ENCODE results near the gene RASGRP2. TPM values are rescaled to one million over a fixed set of nuclear protein-coding genes. Genes with fewer than 3 reads are reported as not detected.
A peak's percentile ranks its signal among the peaks of the same experiment; 100 is the strongest.

Gene RASGRP2
- total and polyA plus RNA-seq, 2 of the 8 experiments (the other 6 are each of a cell fraction or from before 2014, with no cell fraction given): 40.6 to 45.7 TPM

DNA sequence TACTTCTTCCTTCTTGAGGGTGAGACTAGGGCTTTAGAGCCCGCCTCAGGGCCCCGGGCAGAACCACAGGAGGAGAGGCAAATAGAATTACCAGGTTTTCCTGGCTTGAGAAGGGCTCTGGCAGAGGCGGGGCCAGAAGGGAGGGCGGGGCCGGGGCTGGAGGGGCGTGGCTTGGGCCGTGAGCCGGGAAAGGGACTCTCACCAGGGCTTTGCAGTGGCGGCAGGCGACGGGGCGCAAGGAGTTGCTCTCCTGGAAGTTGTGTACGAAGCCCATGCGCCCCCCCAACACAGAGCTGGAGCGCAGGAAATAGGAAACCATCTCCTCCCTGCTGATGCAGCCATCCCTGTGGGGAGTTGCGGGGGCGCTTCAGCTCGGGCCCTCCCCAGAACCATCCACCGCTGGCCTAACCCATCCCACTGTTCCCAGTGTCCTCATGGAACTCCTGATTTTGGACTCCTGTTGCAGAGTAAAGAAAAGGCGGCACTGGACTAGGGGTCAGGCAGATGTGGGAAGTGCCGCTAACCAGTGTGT is 14.0 kb downstream of the RASGRP2 start:
- H3K9me3 ChIP-seq (ENCODE audit: insufficient read depth in 2 of 2, low read depth in 1 of 2, low read length in 1 of 2): no peaks in the 10 kb centered on the region
- 0 out of 2 replicates have a peak overlapping the region, but pooled peaks have one; percentile 86 for H4K8ac ChIP-seq (ENCODE audit: extremely low read depth, insufficient read depth, low read length)
- no peak overlapping the region for H3K27ac ChIP-seq (ENCODE audit: low read depth, low read length)
- H2BK120ac ChIP-seq (replicated peaks; ENCODE audit: low read depth, low read length): no peak overlapping the region
- H4K20me1 ChIP-seq (replicated peaks in 1 of 2; ENCODE audit: control insufficient read depth in 1 of 2, insufficient read depth in 2 of 2, low read length in 2 of 2): no peaks in the 10 kb centered on the region
- peak in 1 of 2 experiments; percentile 91 for DNase-seq (ENCODE audit: low read depth in 1 of 2, low spot score in 2 of 2)
- peak; percentile 28 for FAIRE-seq
- H3K4me3 ChIP-seq (ENCODE audit: extremely low read depth in 1 of 4, insufficient read depth in 2 of 4, low read depth in 3 of 4, low read length in 4 of 4): peak overlapping the region; percentile 16 to 43 (median 29); a peak in 5 of 8 replicates
- H3K27me3 ChIP-seq (replicated peaks in 1 of 4; ENCODE audit: control insufficient read depth in 3 of 4, extremely low read depth in 1 of 4, insufficient read depth in 3 of 4, low read length in 3 of 4): no peaks in the 10 kb centered on the region; a peak in 2 of 7 replicates
- no peaks in the 10 kb centered on the region; the same call in 1 of the 2 replicates for H3K23me2 ChIP-seq (ENCODE audit: low read depth, low read length)
- peak overlapping the region; percentile 40; the same call in 1 of the 2 replicates for H2BK5ac ChIP-seq (ENCODE audit: low read depth, low read length)
- H2BK12ac ChIP-seq (ENCODE audit: low read depth, low read length): peak overlapping the region; percentile 46; the same call in 1 of the 2 replicates
- H3K36me3 ChIP-seq (ENCODE audit: control insufficient read depth in 2 of 4, insufficient read depth in 4 of 4, low read length in 3 of 4): 0 out of 8 replicates have a peak, but pooled peaks cover 0 to 2% (median 0%) of the 10 kb centered on the region in 4 experiments
- peak overlapping the region; percentile 4 for H3K4ac ChIP-seq (replicated peaks; ENCODE audit: insufficient read length, low read depth, low read length)
- H3K4me2 ChIP-seq (ENCODE audit: insufficient read depth in 1 of 2, low read depth in 2 of 2, low read length in 2 of 2): peak overlapping the region; percentile 56 to 74
- H2AFZ ChIP-seq (ENCODE audit: low read length): peak overlapping the region; percentile 91; the same call in 1 of the 2 replicates
- peak overlapping the region; percentile 90; the same call in 1 of the 2 replicates for H2BK15ac ChIP-seq (ENCODE audit: low read length)
- H3K14ac ChIP-seq (ENCODE audit: insufficient read length): no peak overlapping the region
- no peak overlapping the region for H3K56ac ChIP-seq (replicated peaks; ENCODE audit: insufficient read length, low read depth, low read length)
- H3K18ac ChIP-seq (ENCODE audit: extremely low read depth, low read length): peak overlapping the region; percentile 62
- CTCF ChIA-PET (ENCODE audit: partially characterized antibody): interaction anchor here (1.3 to 1.7 kb wide), 2 partner anchors 9 to 11 kb away, joined by 3 to 5 read pairs; no protein-coding TSS in a partner anchor
- H3K9ac ChIP-seq (replicated peaks in 1 of 4; ENCODE audit: extremely low read depth in 1 of 4, low read depth in 3 of 4, low read length in 3 of 4): no peak overlapping the region; a peak in 3 of 7 replicates
- H3K79me2 ChIP-seq (ENCODE audit: control insufficient read depth in 1 of 2, insufficient read depth in 2 of 2, low read length in 2 of 2): no peaks in the 10 kb centered on the region
- no peak overlapping the region for H3K23ac ChIP-seq (ENCODE audit: insufficient read length)
- H3K4me1 ChIP-seq (replicated peaks in 1 of 4; ENCODE audit: control insufficient read depth in 3 of 4, insufficient read depth in 4 of 4, low read length in 3 of 4): peaks cover 4 to 32% (median 20%) of the 10 kb centered on the region in 4 experiments
- 23% methylated on average over 15 of the region's 21 CpGs; no CpG with 5 or more reads in 1 of the 2 experiments for WGBS, 2 experiments (ENCODE audit: extremely low coverage in 1 of 2, insufficient coverage in 1 of 2, insufficient read length in 1 of 2, insufficient replicate concordance in 2 of 2, low coverage in 1 of 2, low lambda C conversion rate in 2 of 2, missing lambda C conversion rate in 1 of 2)
- H2AK5ac ChIP-seq (ENCODE audit: low read depth, low read length): no peak overlapping the region
- POLR2A ChIA-PET (ENCODE audit: partially characterized antibody): interaction anchor here (0.9 to 42.9 kb wide), 4 partner anchors 10 to 36 kb away, joined by 4 to 1087 read pairs (median 12); partner anchors contain the start of genes PYGM and SF1
- H3K79me1 ChIP-seq (ENCODE audit: low read depth, low read length): peaks cover 4% of the 10 kb centered on the region; the same call in 1 of the 2 replicates
- peak overlapping the region; percentile 58 for H4K91ac ChIP-seq (replicated peaks; ENCODE audit: insufficient read length, low read length)
- peak; percentile 53; the same call in 1 of the 2 replicates for TF ChIP-seq TAF1 (IDR thresholded peaks at IDR 0.05; ENCODE audit: low read depth, low read length)
- TF ChIP-seq KDM4A (IDR thresholded peaks at IDR 0.05; ENCODE audit: low read depth, low read length, severe bottlenecking): peak; percentile 41
- TF ChIP-seq POLR2A (IDR thresholded peaks at IDR 0.05; ENCODE audit: control extremely low read depth in 1 of 2, low read depth in 2 of 2, low read length in 2 of 2): peak in 1 of 2 experiments; percentile 46; a peak in 1 of 3 replicates
- 0 out of 2 replicates have a peak, but pooled peaks have one; percentile 24 for TF ChIP-seq E2F6 (IDR thresholded peaks at IDR 0.05)
- no peak for TF ChIP-seq SIX5 (IDR thresholded peaks at IDR 0.05; ENCODE audit: low read depth, low read length)
- H2BK20ac ChIP-seq (ENCODE audit: low read length): no peak overlapping the region
- no peak overlapping the region for H4K5ac ChIP-seq (ENCODE audit: insufficient read length, low read depth, low read length)
